PC-3 (cell line): ENCODE results near the gene SMYD3. TPM values are rescaled to one million over a fixed set of nuclear protein-coding genes. Genes with fewer than 3 reads are reported as not detected.

Experiments
- ATAC-seq: fragments of 200-7000 bp; cut with Tn5 transposase; 2 replicates; pipeline ENCODE4 v1.9.1; 2020; ENCODE audit warnings: mild to moderate bottlenecking, moderate library complexity
- BruUV-seq: library from RNA; stranded (reverse); fragments of 400-500 nt; replicated peaks from 2 replicates; lab custom pipeline; 2021; lab: Mats Ljungman, UMichigan
- CTCF ChIA-PET: fragments of 300-600 bp; sonication (Branson Sonifier 250); formaldehyde crosslinking; loops from one replicate; lab custom pipeline; 2022; ENCODE audit warnings: antibody characterized with exemption; lab: Charles Lee
- POLR2A ChIA-PET: fragments of 300-600 bp; sonication (Branson Sonifier 250); formaldehyde crosslinking; loops from one replicate; lab custom pipeline; 2022; ENCODE audit warnings: antibody characterized with exemption; ENCODE audit not compliant: unreplicated experiment; lab: Charles Lee
- DNase-seq: peaks from one replicate; pipeline ENCODE4 v3.0.0-alpha.2; 2015
- H2AFZ ChIP-seq: fragments of 300-600 bp; sonication (generic); 2 replicates; pipeline ENCODE4 v1.6.0; 2016; ENCODE audit warnings: antibody characterized with exemption, low read length
- H3F3A ChIP-seq: fragments of 300-600 bp; sonication (generic); one replicate; pipeline ENCODE4 v1.6.0; 2017; ENCODE audit warnings: antibody characterized with exemption, low read length, control low read depth, mild to moderate bottlenecking; ENCODE audit not compliant: unreplicated experiment
- H3K27ac ChIP-seq: fragments of 300-600 bp; sonication (generic); 2 replicates; pipeline ENCODE4 v1.5.1; 2016; ENCODE audit warnings: mild to moderate bottlenecking, low read length
- H3K27me3 ChIP-seq: fragments of 300-600 bp; sonication (generic); 2 replicates; pipeline ENCODE4 v1.6.1; 2016; ENCODE audit warnings: low read length, mixed read lengths
- H3K36me3 ChIP-seq: fragments of 300-600 bp; sonication (generic); 2 replicates; pipeline ENCODE4 v1.6.1; 2016; ENCODE audit warnings: low read depth, mixed run types, low read length, mixed read lengths
- H3K4me1 ChIP-seq: fragments of 300-600 bp; sonication (generic); 2 replicates; pipeline ENCODE4 v1.5.1; 2016; ENCODE audit warnings: low read length; ENCODE audit not compliant: insufficient read depth
- H3K4me2 ChIP-seq: fragments of 300-600 bp; sonication (generic); 2 replicates; pipeline ENCODE4 v1.6.0; 2016; ENCODE audit warnings: low read length
- H3K4me3 ChIP-seq: fragments of 300-600 bp; sonication (generic); 2 replicates; pipeline ENCODE4 v1.5.1; 2016; ENCODE audit warnings: mild to moderate bottlenecking, low read length, mixed read lengths
- H3K79me2 ChIP-seq: fragments of 300-600 bp; sonication (generic); 2 replicates; pipeline ENCODE4 v1.6.1; 2017; ENCODE audit warnings: low read length, mixed read lengths
- H3K9ac ChIP-seq: fragments of 300-600 bp; sonication (generic); 2 replicates; pipeline ENCODE4 v1.6.0; 2016; ENCODE audit warnings: mild to moderate bottlenecking, low read length
- H3K9me2 ChIP-seq: fragments of 300-600 bp; sonication (generic); replicated peaks from 2 replicates; pipeline ENCODE4 v1.6.1; 2016; ENCODE audit warnings: mixed run types, low read length, mixed read lengths
- H3K9me3 ChIP-seq: fragments of 300-600 bp; sonication (generic); 2 replicates; pipeline ENCODE4 v1.6.1; 2016; ENCODE audit warnings: low read length, mixed read lengths
- H4K20me1 ChIP-seq: fragments of 300-600 bp; sonication (generic); 2 replicates; pipeline ENCODE4 v1.6.1; 2016; ENCODE audit warnings: low read length, mixed read lengths
- EZH2 ChIP-seq: fragments of 300-600 bp; sonication (generic); IDR thresholded peaks from one replicate; pipeline ENCODE4 v1.6.1; 2017; ENCODE audit warnings: antibody characterized with exemption, mild to moderate bottlenecking, low read length; ENCODE audit not compliant: unreplicated experiment
- EZH2phosphoT487 ChIP-seq: fragments of 300-600 bp; sonication (generic); IDR thresholded peaks from 2 replicates; pipeline ENCODE4 v1.6.1; 2018; ENCODE audit warnings: mild to moderate bottlenecking, antibody characterized with exemption, low read length, borderline replicate concordance
- intact Hi-C: fragments of 100-400 bp; cut with micrococcal nuclease; formaldehyde crosslinking; loops from 2 replicates; pipeline ENCODE4 v1.9.0; 2023
- total RNA-seq: library from RNA; depleted of rRNA; stranded (reverse); fragments of >200 nt; gene quantifications from 2 replicates; pipeline ENCODE4 v1.2.3, GENCODE V29; 2014
- TF ChIP-seq, protein P1 (sequence below): fragments of 300-600 bp; sonication (generic); conservative IDR thresholded peaks from 2 replicates; pipeline ENCODE4 v1.5.1; 2017; ENCODE audit warnings: antibody characterized with exemption, low read depth, mild to moderate bottlenecking, low read length

Gene SMYD3
- total RNA-seq, 1 experiment from 2014 or later = 33.0 TPM

DNA sequence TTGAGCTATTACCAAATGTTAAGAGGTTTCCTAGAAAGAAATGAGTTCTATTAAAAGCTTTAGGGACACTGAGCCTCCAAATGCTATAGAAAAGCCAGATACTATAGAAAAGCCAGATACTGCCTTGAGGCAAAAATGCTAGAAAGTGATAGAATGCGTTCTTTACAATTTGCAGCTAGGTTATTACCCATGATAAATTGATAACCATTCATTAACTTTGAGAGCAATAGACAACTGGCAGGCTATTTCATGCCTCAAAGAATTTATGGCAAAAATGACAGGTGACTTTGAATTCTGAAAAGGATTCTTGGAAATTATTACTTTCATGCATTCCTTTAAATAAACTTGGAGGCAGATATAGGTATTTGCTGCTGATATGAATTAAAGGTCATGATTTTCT is 51.6 kb downstream of the SMYD3 start:
- Histone ChIP-seq H3K4me2 (no peak overlapping the region), H3K9me2 (no peaks in the 10 kb centered on the region), H3K9ac (no peak overlapping the region), H3K4me1 (no peaks in the 10 kb centered on the region), H3K27me3 (no peaks in the 10 kb centered on the region), H3F3A (no peaks in the 10 kb centered on the region), H2AFZ (no peak overlapping the region), H3K27ac (no peak overlapping the region), H3K9me3 (no peaks in the 10 kb centered on the region), H3K4me3 (no peak overlapping the region), H3K36me3 (no peaks in the 10 kb centered on the region), H3K79me2 (peaks cover 32% of the 10 kb centered on the region), H4K20me1 (peaks cover 26% of the 10 kb centered on the region; the same call in 1 of the 2 replicates)
- DNase-seq = no peak
- intact Hi-C loops = loop anchor here (10.0 kb wide), 2 partner anchors 311 to 341 kb away; no protein-coding TSS in a partner anchor
- no TSS peak for BruUV-seq
- POLR2A ChIA-PET = no interaction called here
- TF ChIP-seq EZH2phosphoT487 = no peak
- no peak for ATAC-seq
- CTCF ChIA-PET = no interaction called here

DNA sequence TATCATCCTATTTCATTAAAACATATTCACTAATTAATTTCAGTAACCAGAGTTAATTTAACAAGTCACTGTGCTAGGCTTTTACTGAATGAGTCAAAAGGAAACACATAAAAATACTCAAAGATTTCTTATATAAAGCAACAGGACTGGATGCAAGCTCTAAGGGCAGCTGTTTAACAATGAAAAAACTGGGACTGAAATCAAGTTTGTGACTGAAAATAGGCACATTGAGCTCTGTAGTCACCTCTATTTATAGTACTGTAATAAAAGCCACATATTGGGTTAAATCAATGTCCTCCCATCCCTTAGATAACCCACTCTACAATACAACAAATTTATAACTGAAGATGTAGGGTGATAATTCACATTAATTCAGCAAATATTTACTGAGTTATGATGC is 52.4 kb downstream of the SMYD3 start:
- peaks cover 26% of the 10 kb centered on the region; the same call in 1 of the 2 replicates for H4K20me1 ChIP-seq
- H3K9me2 ChIP-seq = no peaks in the 10 kb centered on the region
- ATAC-seq = peak; percentile 66
- intact Hi-C loops = loop anchor here (5.0 to 10.0 kb wide), 3 partner anchors 152 to 340 kb away; no protein-coding TSS in a partner anchor
- H3K79me2 ChIP-seq = peaks cover 32% of the 10 kb centered on the region
- H3F3A ChIP-seq = no peaks in the 10 kb centered on the region
- no peak overlapping the region for H3K27ac ChIP-seq
- no peaks in the 10 kb centered on the region for H3K4me1 ChIP-seq
- H3K27me3 ChIP-seq = no peaks in the 10 kb centered on the region
- TF ChIP-seq EZH2phosphoT487 (no peak), EZH2 (no peak)
- TF ChIP-seq, protein P1, sequence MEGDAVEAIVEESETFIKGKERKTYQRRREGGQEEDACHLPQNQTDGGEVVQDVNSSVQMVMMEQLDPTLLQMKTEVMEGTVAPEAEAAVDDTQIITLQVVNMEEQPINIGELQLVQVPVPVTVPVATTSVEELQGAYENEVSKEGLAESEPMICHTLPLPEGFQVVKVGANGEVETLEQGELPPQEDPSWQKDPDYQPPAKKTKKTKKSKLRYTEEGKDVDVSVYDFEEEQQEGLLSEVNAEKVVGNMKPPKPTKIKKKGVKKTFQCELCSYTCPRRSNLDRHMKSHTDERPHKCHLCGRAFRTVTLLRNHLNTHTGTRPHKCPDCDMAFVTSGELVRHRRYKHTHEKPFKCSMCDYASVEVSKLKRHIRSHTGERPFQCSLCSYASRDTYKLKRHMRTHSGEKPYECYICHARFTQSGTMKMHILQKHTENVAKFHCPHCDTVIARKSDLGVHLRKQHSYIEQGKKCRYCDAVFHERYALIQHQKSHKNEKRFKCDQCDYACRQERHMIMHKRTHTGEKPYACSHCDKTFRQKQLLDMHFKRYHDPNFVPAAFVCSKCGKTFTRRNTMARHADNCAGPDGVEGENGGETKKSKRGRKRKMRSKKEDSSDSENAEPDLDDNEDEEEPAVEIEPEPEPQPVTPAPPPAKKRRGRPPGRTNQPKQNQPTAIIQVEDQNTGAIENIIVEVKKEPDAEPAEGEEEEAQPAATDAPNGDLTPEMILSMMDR = no peak
- H3K9me3 ChIP-seq = no peaks in the 10 kb centered on the region
- no TSS peak for BruUV-seq
- no peaks in the 10 kb centered on the region for H3K36me3 ChIP-seq
- ChIA-PET POLR2A (interaction anchor here (0.6 kb wide), 1 partner anchor 945 kb away, joined by 3 read pairs; no protein-coding TSS in a partner anchor), CTCF (interaction anchor here (0.6 kb wide), 1 partner anchor 59 kb away, joined by 3 read pairs; no protein-coding TSS in a partner anchor)
- no peak overlapping the region for H3K9ac ChIP-seq
- no peak overlapping the region for H2AFZ ChIP-seq
- H3K4me3 ChIP-seq = no peak overlapping the region
- H3K4me2 ChIP-seq = no peak overlapping the region
- no peak for DNase-seq

DNA sequence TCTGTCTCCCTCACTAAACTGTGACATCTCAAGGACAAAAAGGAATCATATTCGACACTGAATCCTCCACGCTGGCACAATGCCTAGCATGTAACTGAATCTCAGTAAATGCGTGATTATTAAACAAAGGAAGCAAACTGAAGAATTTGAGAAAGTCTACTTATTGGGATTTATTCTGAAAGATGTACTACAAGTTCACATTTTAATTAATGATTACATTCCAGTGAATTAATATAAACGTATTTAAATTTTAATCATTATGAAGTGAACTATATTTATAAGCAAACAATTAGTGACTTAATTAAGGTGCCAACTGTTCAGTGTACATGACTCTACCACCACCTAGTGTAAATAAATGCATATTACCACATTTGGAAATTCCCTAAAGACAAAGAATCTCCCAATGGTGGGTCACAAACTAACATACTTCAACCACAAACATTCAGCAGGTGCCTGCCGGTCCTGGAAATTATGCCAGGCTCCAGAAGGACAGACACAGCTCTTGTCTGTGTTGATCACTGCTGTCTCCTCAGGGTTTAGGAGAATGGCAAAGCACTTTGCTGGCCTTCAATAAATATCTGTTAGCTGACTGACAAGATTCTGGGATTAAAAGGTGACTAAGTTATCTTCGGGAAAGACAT is 56.3 kb downstream of the SMYD3 start:
- H3K27me3 ChIP-seq = no peaks in the 10 kb centered on the region
- TF ChIP-seq EZH2 (no peak), EZH2phosphoT487 (no peak)
- TF ChIP-seq, protein P1 = peak; percentile 94
- ChIA-PET CTCF (interaction anchor here (0.6 kb wide), 1 partner anchor 236 kb away, joined by 4 read pairs; no protein-coding TSS in a partner anchor), POLR2A (no interaction called here)
- no peak overlapping the region for H3K27ac ChIP-seq
- H3K9me2 ChIP-seq = no peaks in the 10 kb centered on the region
- no peaks in the 10 kb centered on the region for H3K4me1 ChIP-seq
- no peak overlapping the region for H2AFZ ChIP-seq
- ATAC-seq (peak; percentile 39; the same call in 1 of the 2 replicates), DNase-seq (peak; percentile 52)
- H4K20me1 ChIP-seq = peaks cover 26% of the 10 kb centered on the region; the same call in 1 of the 2 replicates
- no peaks in the 10 kb centered on the region for H3F3A ChIP-seq
- no peaks in the 10 kb centered on the region for H3K36me3 ChIP-seq
- no peaks in the 10 kb centered on the region for H3K9me3 ChIP-seq
- intact Hi-C loops = loop anchor here (1.0 to 10.0 kb wide), 5 partner anchors 148 to 438 kb away; no protein-coding TSS in a partner anchor
- no peak overlapping the region for H3K4me3 ChIP-seq
- H3K9ac ChIP-seq = no peak overlapping the region
- H3K4me2 ChIP-seq = no peak overlapping the region
- BruUV-seq = no TSS peak
- H3K79me2 ChIP-seq = peaks cover 28% of the 10 kb centered on the region
